Stimulated activated CD8-positive, alpha-beta memory T cell treated with anti-CD3 and anti-CD28 coated beads, Interleukin-4, amount 100 ng/mL, for 48 hours (primary cell): Measurements from ENCODE around the gene IGSF9B.

Source experiments
- DNase-seq: peaks from one replicate; pipeline ENCODE4 v3.0.0-alpha.2; 2020

The IGSF9B gene

DNA sequence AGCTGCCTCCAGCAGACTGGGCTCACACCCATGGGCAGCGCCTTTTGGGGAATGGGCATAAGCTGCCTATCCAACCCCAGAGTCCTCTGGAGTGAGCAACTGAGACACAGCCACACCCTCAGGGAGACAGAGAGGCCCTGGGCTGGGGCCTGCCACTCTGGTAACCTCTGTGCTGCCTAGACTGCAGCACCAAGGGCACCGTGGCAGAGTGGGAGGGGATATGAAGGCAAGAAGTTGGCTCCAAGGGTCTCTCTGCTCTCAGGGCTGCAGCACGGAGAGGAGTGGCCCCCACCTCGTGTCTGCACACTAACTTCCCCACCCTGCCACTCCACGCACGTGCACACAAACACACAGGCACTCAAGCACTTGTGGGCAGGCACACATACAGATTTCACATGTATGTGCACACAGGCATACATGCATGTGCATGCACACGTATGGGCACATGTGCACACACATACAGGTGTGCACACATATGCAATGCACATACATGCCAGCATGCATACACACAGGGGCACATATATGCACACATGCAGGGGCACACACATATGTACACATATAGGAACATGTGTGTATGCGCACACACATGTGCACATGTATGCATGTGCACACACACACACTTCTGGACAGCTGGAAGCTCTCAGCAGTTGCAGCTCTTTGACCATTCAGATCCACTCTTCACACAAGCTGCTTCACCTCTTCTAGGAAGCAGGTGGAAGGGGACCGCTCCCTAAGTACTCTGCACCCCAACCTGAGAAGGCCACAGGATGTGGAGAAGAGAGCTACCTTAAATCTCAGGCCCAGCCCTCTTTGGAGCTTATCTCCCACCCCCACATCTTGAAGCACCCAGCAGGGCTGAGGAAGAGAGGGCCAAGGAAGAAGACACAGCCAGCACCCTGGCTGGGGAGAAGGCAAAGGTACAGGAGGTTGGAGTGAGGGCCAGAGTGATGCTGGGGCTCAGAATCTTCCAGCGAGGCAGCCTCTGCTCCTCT lies 4.3 kb downstream of the IGSF9B start:
- DNase-seq = no peak

- no peak for DNase-seq
Measured at GRCh38 chr11:133951327-133952198, 5.2 kb downstream of the IGSF9B start.

GRCh38 chr11:133950874-133951326 lies 5.9 kb downstream of the IGSF9B start:
- DNase-seq = no peak

GRCh38 chr11:133950421-133950820 lies 6.3 kb downstream of the IGSF9B start:
- no peak for DNase-seq

GRCh38 chr11:133949129-133949528 lies 7.6 kb downstream of the IGSF9B start:
- no peak for DNase-seq

- no peak for DNase-seq
Measured at GRCh38 chr11:133948711-133949110, 8.1 kb downstream of the IGSF9B start.

DNA sequence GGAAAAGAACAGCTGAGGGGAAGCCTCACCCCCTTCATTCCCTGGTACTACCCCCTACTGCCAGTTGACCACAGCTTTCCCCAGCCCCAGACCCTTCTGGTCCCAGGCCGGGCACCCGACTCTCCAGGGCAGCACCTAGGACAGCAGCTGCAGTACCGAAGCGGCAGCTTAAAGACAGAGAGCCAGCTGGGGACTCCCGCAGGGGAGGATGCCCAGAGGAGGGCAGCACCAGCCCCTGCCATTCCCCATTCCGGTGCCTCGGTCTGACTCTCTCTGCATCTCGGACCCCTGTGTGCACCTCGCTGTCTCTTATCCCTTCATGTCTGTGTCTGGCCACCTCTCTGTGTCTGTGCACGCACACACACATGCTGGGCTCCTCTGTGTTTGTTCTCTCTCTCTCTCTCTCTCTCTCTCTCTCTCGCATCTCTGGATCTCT lies 9.4 kb downstream of the IGSF9B start:
- DNase-seq = peak; percentile 74

GRCh38 chr11:133946541-133947318 lies 10.0 kb downstream of the IGSF9B start:
- DNase-seq = peak; percentile 56

GRCh38 chr11:133946051-133946450 lies 10.7 kb downstream of the IGSF9B start:
- DNase-seq = no peak

DNA sequence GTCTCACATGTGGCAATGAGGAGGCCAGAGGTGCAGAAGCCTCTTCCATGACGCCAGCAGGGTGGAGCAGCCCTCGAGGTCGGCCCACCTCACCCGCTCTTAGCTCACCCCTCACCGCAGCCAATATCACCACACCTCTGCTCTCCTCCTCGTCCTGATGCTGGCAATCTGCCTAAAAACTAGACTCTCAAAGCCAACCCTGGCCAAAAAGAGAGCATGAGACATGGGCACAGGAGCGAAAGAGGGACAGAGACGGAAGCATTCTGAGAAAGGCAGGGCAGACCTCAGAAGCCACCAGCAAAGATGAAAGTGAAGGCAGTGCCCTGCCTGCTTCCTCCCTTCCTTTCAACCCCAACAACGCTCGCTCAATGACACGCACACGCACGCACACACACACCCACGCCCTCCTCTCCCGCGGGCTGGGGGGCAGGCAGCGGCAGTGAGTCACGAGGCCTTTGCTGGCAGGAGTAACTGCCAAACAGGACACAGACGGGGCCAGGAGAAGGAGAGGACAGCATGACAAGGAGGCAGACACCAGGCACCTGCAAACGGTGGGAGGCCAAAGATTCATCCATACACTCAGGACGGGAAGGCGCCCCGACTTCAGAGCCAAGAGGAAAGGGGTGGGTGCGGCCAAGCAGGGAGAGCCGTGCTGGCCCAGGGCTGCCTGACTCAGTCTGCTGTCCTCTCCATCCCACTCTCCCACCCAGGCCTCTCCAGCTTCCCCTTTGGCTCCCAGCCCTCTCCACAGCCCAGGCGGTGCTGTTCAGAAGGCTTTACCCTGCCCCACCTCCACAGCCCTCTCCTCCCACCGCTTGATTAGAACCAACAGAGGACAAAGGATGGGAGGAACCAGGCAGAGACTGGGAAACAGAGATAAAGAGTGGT lies 11.4 kb downstream of the IGSF9B start:
- peak; percentile 88 for DNase-seq

- no peak for DNase-seq
Measured at GRCh38 chr11:133943950-133944698, 12.6 kb downstream of the IGSF9B start.

GRCh38 chr11:133942577-133942976 lies 14.2 kb downstream of the IGSF9B start:
- DNase-seq = no peak

DNA sequence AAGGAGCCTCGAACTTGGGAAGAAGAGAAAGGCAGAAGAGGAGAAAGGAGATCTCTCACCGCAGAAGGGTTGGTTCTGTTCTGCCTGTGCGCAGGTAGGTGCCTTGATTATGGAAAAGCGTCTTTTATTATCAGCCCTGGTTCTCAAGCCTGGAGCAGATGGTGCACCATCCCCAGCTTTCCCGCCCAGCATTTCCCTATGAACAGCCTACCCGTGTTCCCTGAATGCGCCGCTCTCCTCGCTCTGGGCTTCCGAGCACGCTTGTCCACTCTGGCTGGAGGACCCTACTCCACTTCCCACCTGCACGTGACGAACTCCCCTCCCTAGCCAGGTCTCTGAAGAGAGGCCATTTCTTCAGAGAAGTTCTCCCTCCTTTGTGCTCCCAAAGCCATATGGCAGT lies 15.2 kb downstream of the IGSF9B start:
- DNase-seq = no peak

DNA sequence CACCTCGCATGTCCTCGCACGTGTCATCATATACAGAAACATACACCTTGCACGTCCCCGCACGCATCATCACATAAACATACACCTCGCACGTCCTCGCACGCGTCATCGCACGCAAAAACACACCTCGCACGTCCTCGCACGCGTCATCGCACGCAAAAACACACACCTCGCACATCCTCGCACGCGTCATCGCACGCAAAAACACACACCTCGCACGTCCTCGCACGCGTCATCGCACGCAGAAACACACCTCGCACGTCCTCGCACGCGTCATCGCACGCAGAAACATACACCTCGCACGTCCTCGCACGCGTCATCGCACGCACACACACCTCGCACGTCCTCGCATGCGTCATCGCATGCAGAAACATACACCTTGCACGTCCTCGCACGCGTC lies 16.7 kb downstream of the IGSF9B start:
- DNase-seq = no peak

DNA sequence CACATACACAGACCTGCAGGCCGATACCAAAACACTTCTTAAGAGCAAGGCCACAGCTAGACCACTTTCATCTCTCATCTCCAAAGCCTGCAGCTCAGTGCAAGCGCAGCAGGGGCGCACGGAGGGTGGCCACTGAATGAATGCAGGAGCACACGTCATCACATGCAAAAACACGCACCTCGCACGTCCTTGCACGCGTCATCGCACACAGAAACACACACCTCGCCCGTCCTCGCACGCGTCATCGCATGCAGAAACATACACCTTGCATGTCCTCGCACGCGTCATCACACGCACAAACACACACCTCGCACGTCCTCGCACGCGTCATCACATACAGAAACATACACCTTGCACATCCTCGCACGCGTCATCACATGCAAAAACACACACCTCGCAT lies 17.2 kb downstream of the IGSF9B start:
- DNase-seq = no peak

GRCh38 chr11:133938166-133938565 lies 18.6 kb downstream of the IGSF9B start:
- no peak for DNase-seq

DNA sequence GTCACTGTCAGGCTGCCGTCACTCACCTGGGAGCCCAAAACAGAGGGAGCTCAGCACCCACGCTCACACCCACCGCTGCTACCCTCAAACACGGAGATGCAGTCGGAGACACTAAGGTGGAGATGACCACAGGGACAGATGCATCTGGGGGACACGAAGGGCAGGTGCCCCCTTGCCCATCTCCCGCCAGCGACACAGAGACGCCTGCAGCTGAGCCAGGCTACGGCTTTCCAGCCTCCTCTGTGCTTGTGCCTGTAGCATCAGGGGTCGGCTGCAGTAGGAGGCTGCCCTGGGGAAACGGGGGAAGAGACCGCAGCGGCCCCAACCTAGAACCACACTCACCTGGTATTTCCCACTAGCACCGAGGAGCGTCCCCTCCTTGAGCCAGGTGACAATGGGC lies 19.3 kb downstream of the IGSF9B start:
- DNase-seq = no peak

- DNase-seq = no peak
Measured at GRCh38 chr11:133937015-133937414, 19.8 kb downstream of the IGSF9B start.

DNA sequence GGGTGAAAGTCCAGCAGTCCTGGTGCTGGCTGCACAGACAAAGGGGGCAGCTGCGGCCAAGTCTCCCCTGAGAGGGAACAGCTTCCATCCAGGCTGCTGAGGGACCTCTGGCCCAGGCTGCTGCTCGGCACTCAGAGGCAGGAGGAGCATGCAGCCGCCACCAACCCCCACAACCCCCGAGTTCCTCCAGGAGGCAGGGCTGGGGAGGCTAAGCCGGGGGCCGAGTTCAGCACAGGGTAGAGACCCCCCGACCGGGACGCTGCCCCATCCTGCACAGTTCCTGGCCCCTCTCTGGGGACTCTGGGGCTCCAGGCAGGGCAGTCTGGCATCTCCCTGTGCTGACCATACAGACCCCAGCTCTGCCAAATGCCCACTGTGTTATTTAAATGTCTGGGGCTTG lies 20.2 kb downstream of the IGSF9B start:
- DNase-seq = no peak

DNA sequence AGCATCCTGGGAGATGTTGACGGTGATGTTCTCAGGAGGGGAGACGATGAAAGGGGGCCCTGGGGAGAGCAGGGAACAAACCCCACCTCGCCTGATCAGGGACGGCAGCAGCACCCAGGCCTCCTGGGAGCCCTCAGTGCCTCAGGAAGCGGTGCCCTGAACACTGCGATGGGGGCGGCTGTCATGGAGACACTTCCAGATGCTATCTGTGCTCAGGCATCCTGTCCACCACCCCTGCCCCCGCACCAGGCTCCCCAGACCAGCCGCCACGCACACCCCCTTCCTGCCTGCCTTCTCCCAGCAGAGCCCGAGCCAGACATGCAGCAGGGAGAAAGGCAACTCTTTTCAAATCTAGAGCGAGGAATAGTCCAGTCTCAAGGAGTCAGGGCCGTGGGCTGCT lies 20.6 kb downstream of the IGSF9B start:
- DNase-seq = no peak

DNA sequence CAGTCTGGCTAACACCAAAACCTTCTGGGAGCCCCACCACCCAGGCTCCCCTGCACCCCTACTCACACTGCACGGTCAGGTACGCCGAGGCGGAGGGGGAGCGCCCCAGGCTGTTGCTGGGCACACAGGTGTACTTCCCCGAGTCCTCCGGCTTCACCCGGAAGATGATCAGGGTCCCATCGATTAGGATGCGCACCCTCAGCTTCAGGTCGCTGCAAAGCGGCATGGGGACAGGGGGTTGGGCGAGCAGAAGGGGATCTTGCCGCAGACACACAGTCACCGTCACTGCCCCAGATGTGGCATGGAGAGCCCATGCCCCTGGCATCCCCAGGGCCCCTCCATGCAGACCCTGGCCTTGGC lies 21.2 kb downstream of the IGSF9B start:
- DNase-seq = no peak
